Ovary (tissue), 3 donors: ENCODE data around the gene MIER3.

Source experiments
- EP300 ChIP-seq: sonication (generic); formaldehyde crosslinking; IDR thresholded peaks from one replicate; pipeline ENCODE4 v1.6.1; 2017; ENCODE audit warnings: antibody characterized with exemption
- POLR2A ChIP-seq: fragments of 450-650 bp; IDR thresholded peaks from one replicate; pipeline ENCODE4 v1.6.1; 2017; ENCODE audit warnings: antibody characterized with exemption, mild to moderate bottlenecking, moderate library complexity
- TF ChIP-seq, protein P1 (sequence below), 3 donors: fragments of 450-650 bp in 2 of 3; fragments of 200-600 bp in 1 of 3; IDR thresholded peaks; one replicate each; pipeline versions ENCODE4 v1.5.1 to v1.8.0; 2016 to 2022; ENCODE audit warnings: antibody characterized with exemption in 3 of 3, mild to moderate bottlenecking in 1 of 3
- donor health status: DM: no; HTN: no; CAD: no.

DNA sequence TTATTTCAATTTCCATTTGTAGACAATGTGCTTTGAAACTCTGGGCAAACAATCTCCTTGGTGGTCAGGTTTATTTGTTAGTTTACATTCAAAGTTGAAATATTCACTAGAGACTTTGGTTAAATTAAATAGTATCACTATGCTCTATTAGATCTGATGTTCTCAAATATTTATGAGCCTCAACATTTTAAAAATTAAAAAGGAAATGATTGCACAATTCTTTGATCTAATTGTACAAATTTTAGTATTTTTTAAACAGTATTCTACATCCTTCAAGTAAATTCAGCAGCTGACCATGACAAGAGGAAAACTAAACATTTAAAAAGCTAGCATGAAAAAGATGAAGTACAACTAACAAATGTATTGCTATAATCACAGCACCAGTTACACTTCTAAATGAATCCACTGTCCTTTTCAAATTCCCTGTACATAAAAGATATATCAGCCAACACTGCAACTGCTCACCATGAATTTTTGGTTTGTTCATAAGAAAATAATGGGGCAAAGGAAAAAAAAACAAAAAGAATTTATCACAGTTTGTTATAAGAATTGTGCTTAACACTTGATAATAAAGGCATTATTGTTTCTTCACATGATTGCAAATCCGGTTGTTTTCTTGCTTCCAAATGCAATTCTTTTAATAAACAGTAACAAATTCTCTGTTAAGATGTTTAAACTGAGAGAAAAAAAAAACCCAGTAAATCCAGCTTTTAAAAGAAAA, 31.8 kb downstream of the MIER3 start:
- TF ChIP-seq, protein P1, sequence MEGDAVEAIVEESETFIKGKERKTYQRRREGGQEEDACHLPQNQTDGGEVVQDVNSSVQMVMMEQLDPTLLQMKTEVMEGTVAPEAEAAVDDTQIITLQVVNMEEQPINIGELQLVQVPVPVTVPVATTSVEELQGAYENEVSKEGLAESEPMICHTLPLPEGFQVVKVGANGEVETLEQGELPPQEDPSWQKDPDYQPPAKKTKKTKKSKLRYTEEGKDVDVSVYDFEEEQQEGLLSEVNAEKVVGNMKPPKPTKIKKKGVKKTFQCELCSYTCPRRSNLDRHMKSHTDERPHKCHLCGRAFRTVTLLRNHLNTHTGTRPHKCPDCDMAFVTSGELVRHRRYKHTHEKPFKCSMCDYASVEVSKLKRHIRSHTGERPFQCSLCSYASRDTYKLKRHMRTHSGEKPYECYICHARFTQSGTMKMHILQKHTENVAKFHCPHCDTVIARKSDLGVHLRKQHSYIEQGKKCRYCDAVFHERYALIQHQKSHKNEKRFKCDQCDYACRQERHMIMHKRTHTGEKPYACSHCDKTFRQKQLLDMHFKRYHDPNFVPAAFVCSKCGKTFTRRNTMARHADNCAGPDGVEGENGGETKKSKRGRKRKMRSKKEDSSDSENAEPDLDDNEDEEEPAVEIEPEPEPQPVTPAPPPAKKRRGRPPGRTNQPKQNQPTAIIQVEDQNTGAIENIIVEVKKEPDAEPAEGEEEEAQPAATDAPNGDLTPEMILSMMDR (IDR thresholded peaks at IDR 0.05), result no peak
- TF ChIP-seq EP300 (no peak), POLR2A (no peak)
